GM18907 (cell line): ENCODE data around the gene ZDHHC3.

Experiments
- ATAC-seq: cut with Tn5 transposase; IDR thresholded peaks from one replicate; pipeline ENCODE4 v1.9.1; 2021; ENCODE audit warnings: mild to moderate bottlenecking, moderate library complexity; ENCODE audit not compliant: unreplicated experiment

The ZDHHC3 gene

GRCh38 chr3:44976002-44976815 is at the start of gene ZDHHC3, which contains the start of gene EXOSC7:
Gene ZDHHC3 (minus strand): TSS chr3:44976174. CDS start chr3:44959436, 16,738 bp downstream.
Gene EXOSC7 (plus strand): TSS chr3:44976244. CDS start chr3:44976278, 34 bp downstream.
- peak; percentile 80 for ATAC-seq

- ATAC-seq: no peak
These were observed 48.7 kb upstream of the ZDHHC3 start for GRCh38 chr3:45024542-45025255.

GRCh38 chr3:45023675-45024074 is 47.7 kb upstream of the ZDHHC3 start:
- no peak for ATAC-seq

GRCh38 chr3:45021524-45022297 is 45.7 kb upstream of the ZDHHC3 start:
- no peak for ATAC-seq

GRCh38 chr3:45020534-45020933 is 44.6 kb upstream of the ZDHHC3 start:
- no peak for ATAC-seq

GRCh38 chr3:45017821-45018220 is 41.8 kb upstream of the ZDHHC3 start:
- ATAC-seq: no peak

- ATAC-seq: no peak
These were observed 40.9 kb upstream of the ZDHHC3 start for GRCh38 chr3:45016916-45017315.

- ATAC-seq: no peak
These were observed 36.6 kb upstream of the ZDHHC3 start for GRCh38 chr3:45012577-45012976.

- peak; percentile 49 for ATAC-seq
These were observed 36.0 kb upstream of the ZDHHC3 start for GRCh38 chr3:45011756-45012508.

- ATAC-seq: no peak
These were observed 34.9 kb upstream of the ZDHHC3 start for GRCh38 chr3:45010811-45011333.

- no peak for ATAC-seq
These were observed 33.9 kb upstream of the ZDHHC3 start for GRCh38 chr3:45009868-45010267.

GRCh38 chr3:45008117-45008516 is 32.1 kb upstream of the ZDHHC3 start:
- no peak for ATAC-seq

- ATAC-seq: no peak
These were observed 31.1 kb upstream of the ZDHHC3 start for GRCh38 chr3:45007091-45007490.

- ATAC-seq: no peak
These were observed 27.9 kb upstream of the ZDHHC3 start for GRCh38 chr3:45003859-45004258.

- no peak for ATAC-seq
These were observed 27.4 kb upstream of the ZDHHC3 start for GRCh38 chr3:45003406-45003805.

GRCh38 chr3:45002720-45003119 is 26.7 kb upstream of the ZDHHC3 start:
- no peak for ATAC-seq

- ATAC-seq: no peak
These were observed 26.2 kb upstream of the ZDHHC3 start for GRCh38 chr3:45002139-45002660.

GRCh38 chr3:45001738-45002137 is 25.8 kb upstream of the ZDHHC3 start:
- no peak for ATAC-seq

GRCh38 chr3:45000823-45001222 is 24.8 kb upstream of the ZDHHC3 start:
- no peak for ATAC-seq

- no peak for ATAC-seq
These were observed 23.8 kb upstream of the ZDHHC3 start for GRCh38 chr3:44999782-45000181.
